SK-N-SH treated with all-trans-retinoic acid at 6 μM for 48 hours (cell line): ENCODE results near the gene PLD5.

Experiments used
- ARNTL ChIP-seq: fragments of 450-650 bp; formaldehyde crosslinking; IDR thresholded peaks from 2 replicates; pipeline ENCODE4 v1.5.0; 2020; ENCODE audit warnings: low read depth, mild to moderate bottlenecking, moderate library complexity, borderline replicate concordance
- CREB5 ChIP-seq: fragments of 250-450 bp; sonication (Bioruptor Pico); IDR thresholded peaks from 2 replicates; pipeline ENCODE4 v1.5.1; 2020; ENCODE audit warnings: low read depth, mild to moderate bottlenecking, moderate library complexity
- ESRRG ChIP-seq: fragments of 250-450 bp; sonication (Bioruptor Pico); IDR thresholded peaks from 2 replicates; pipeline ENCODE4 v1.6.1; 2021; ENCODE audit warnings: mild to moderate bottlenecking
- GLIS3 ChIP-seq: fragments of 250-450 bp; sonication (Bioruptor Pico); IDR thresholded peaks from 2 replicates; pipeline ENCODE4 v1.5.0; 2020; ENCODE audit warnings: mild to moderate bottlenecking, moderate library complexity
- TCF4 ChIP-seq: fragments of 250-450 bp; sonication (Bioruptor Pico); IDR thresholded peaks from 2 replicates; pipeline ENCODE4 v1.8.0; 2021; ENCODE audit warnings: mild to moderate bottlenecking, moderate library complexity, borderline replicate concordance
- TSHZ2 ChIP-seq: fragments of 250-450 bp; sonication (Bioruptor Pico); IDR thresholded peaks from 2 replicates; pipeline ENCODE4 v1.5.0; 2020; ENCODE audit warnings: mild to moderate bottlenecking, moderate library complexity
- ZFP3 ChIP-seq: fragments of 250-450 bp; sonication (Bioruptor Pico); IDR thresholded peaks from 2 replicates; pipeline ENCODE4 v1.5.0; 2020; ENCODE audit warnings: mild to moderate bottlenecking, moderate library complexity
- ZFP30 ChIP-seq: fragments of 450-650 bp; formaldehyde crosslinking; IDR thresholded peaks from 2 replicates; pipeline ENCODE4 v1.5.0; 2022; ENCODE audit warnings: mild to moderate bottlenecking, moderate library complexity
- ZNF565 ChIP-seq: fragments of 450-650 bp; formaldehyde crosslinking; conservative IDR thresholded peaks from 2 replicates; pipeline ENCODE4 v1.5.0; 2020; ENCODE audit warnings: low read depth, mild to moderate bottlenecking, moderate library complexity
- ZNF70 ChIP-seq: fragments of 450-650 bp; formaldehyde crosslinking; IDR thresholded peaks from 2 replicates; pipeline ENCODE4 v1.5.0; 2020; ENCODE audit warnings: mild to moderate bottlenecking, moderate library complexity
- ZNF8 ChIP-seq: fragments of 450-650 bp; formaldehyde crosslinking; IDR thresholded peaks from 2 replicates; pipeline ENCODE4 v1.5.0; 2020; ENCODE audit warnings: mild to moderate bottlenecking, moderate library complexity
- TF ChIP-seq, protein P1 (sequence below): fragments of 250-450 bp; sonication (Bioruptor Pico); IDR thresholded peaks from 2 replicates; pipeline ENCODE4 v1.8.0; 2020; ENCODE audit warnings: mild to moderate bottlenecking, moderate library complexity, borderline replicate concordance
- TF ChIP-seq, protein P2 (sequence below): fragments of 250-450 bp; sonication (Bioruptor Pico); IDR thresholded peaks from 2 replicates; pipeline ENCODE4 v1.5.1; 2021; ENCODE audit warnings: mild to moderate bottlenecking, moderate library complexity
- TF ChIP-seq, protein P3 (sequence below): fragments of 250-450 bp; sonication (Bioruptor Pico); IDR thresholded peaks from 2 replicates; pipeline ENCODE4 v1.8.0; 2021; ENCODE audit warnings: low read depth, mild to moderate bottlenecking, moderate library complexity, borderline replicate concordance

- TF ChIP-seq ZFP3 (CRISPR knock-in tag) (no peak), ARNTL (CRISPR knock-in tag) (no peak), TSHZ2 (CRISPR knock-in tag) (no peak), GLIS3 (CRISPR knock-in tag) (no peak), ESRRG (CRISPR knock-in tag) (no peak), CREB5 (CRISPR knock-in tag) (no peak), ZNF565 (no peak), TCF4 (CRISPR knock-in tag) (no peak), ZFP30 (no peak), ZNF8 (no peak), ZNF70 (CRISPR knock-in tag) (no peak)
- TF ChIP-seq, protein P1, sequence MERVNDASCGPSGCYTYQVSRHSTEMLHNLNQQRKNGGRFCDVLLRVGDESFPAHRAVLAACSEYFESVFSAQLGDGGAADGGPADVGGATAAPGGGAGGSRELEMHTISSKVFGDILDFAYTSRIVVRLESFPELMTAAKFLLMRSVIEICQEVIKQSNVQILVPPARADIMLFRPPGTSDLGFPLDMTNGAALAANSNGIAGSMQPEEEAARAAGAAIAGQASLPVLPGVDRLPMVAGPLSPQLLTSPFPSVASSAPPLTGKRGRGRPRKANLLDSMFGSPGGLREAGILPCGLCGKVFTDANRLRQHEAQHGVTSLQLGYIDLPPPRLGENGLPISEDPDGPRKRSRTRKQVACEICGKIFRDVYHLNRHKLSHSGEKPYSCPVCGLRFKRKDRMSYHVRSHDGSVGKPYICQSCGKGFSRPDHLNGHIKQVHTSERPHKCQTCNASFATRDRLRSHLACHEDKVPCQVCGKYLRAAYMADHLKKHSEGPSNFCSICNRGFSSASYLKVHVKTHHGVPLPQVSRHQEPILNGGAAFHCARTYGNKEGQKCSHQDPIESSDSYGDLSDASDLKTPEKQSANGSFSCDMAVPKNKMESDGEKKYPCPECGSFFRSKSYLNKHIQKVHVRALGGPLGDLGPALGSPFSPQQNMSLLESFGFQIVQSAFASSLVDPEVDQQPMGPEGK (CRISPR knock-in tag) = no peak
- TF ChIP-seq, protein P2, sequence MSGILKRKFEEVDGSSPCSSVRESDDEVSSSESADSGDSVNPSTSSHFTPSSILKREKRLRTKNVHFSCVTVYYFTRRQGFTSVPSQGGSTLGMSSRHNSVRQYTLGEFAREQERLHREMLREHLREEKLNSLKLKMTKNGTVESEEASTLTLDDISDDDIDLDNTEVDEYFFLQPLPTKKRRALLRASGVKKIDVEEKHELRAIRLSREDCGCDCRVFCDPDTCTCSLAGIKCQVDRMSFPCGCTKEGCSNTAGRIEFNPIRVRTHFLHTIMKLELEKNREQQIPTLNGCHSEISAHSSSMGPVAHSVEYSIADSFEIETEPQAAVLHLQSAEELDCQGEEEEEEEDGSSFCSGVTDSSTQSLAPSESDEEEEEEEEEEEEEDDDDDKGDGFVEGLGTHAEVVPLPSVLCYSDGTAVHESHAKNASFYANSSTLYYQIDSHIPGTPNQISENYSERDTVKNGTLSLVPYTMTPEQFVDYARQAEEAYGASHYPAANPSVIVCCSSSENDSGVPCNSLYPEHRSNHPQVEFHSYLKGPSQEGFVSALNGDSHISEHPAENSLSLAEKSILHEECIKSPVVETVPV = no peak
- TF ChIP-seq, protein P3, sequence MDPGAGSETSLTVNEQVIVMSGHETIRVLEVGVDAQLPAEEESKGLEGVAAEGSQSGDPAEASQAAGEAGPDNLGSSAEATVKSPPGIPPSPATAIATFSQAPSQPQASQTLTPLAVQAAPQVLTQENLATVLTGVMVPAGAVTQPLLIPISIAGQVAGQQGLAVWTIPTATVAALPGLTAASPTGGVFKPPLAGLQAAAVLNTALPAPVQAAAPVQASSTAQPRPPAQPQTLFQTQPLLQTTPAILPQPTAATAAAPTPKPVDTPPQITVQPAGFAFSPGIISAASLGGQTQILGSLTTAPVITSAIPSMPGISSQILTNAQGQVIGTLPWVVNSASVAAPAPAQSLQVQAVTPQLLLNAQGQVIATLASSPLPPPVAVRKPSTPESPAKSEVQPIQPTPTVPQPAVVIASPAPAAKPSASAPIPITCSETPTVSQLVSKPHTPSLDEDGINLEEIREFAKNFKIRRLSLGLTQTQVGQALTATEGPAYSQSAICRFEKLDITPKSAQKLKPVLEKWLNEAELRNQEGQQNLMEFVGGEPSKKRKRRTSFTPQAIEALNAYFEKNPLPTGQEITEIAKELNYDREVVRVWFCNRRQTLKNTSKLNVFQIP (CRISPR knock-in tag) = no peak
These were observed 44.2 kb upstream of the PLD5 start for GRCh38 chr1:242568666-242569065.
